ENCODE data around the gene RGS10. TPM values are rescaled to one million over a fixed set of nuclear protein-coding genes. Genes with fewer than 3 reads are reported as not detected.
A peak's percentile ranks its signal among the peaks of the same experiment; 100 is the strongest.

The RGS10 gene
- total RNA-seq, 3 donors from 2014 or later, result 14.9 to 68.8 (median 19.2) TPM

DNA sequence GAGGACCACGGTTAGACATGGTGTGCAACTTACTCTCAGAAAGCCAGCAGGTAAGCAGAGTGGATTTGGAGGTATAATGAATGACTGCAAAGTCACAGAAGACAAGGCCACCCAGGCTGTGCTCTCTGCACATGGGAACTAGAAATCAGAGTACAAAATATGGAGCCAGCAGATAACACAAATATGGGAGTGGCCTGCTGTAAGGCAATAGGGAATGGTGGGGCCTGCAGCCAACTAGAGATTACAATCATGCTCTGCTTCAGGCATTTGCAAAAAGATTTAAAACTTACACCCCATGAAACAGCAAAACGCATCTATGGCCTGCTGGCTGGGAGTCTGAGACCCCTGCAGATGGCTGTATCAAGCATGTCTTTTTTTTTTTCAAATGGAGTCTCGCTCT, 47.0 kb downstream of the RGS10 start:
- Histone ChIP-seq H3K36me3 (ENCODE audit: low read depth) (no peaks in the 10 kb centered on the region), H3K9me3 (no peaks in the 10 kb centered on the region), H3K4me3 (no peak overlapping the region), H3K4me1 (ENCODE audit: low read depth) (peaks cover 9% of the 10 kb centered on the region)
- intact Hi-C loops (cut with DNase I, micrococcal nuclease), result no loop called here
- no peak for ATAC-seq
- DNase-seq, result no peak
- TF ChIP-seq, protein P1, sequence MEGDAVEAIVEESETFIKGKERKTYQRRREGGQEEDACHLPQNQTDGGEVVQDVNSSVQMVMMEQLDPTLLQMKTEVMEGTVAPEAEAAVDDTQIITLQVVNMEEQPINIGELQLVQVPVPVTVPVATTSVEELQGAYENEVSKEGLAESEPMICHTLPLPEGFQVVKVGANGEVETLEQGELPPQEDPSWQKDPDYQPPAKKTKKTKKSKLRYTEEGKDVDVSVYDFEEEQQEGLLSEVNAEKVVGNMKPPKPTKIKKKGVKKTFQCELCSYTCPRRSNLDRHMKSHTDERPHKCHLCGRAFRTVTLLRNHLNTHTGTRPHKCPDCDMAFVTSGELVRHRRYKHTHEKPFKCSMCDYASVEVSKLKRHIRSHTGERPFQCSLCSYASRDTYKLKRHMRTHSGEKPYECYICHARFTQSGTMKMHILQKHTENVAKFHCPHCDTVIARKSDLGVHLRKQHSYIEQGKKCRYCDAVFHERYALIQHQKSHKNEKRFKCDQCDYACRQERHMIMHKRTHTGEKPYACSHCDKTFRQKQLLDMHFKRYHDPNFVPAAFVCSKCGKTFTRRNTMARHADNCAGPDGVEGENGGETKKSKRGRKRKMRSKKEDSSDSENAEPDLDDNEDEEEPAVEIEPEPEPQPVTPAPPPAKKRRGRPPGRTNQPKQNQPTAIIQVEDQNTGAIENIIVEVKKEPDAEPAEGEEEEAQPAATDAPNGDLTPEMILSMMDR (IDR thresholded peaks at IDR 0.05), result no peak

DNA sequence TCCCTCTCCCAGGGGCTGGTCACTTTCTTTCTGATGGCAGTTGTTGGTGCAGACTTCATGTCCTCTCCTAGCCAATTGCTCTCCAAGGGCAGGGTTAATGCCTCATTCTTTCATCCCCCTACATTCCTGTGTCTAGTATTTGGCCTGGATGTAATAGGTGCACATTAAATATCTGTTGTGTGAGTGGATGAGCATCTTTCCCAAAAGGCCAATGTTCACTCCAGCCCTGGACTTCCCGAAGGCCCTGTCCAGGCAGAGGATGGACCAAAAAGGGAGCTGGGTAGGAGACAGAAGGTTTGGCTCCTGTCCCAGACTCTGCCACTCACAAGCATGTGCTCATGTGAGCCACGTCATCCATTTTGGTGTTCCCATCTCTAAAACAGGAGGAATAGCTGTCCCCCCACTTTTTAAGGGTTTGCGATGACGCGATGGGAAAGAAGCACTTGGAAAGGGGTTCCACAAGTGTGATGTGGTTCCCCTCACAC, 47.5 kb downstream of the RGS10 start:
- H3K36me3 ChIP-seq (ENCODE audit: low read depth), result no peaks in the 10 kb centered on the region
- DNase-seq (no peak), ATAC-seq (no peak)
- H3K4me3 ChIP-seq, result no peak overlapping the region
- no peaks in the 10 kb centered on the region for H3K9me3 ChIP-seq
- intact Hi-C loops (cut with DNase I, micrococcal nuclease), result no loop called here
- TF ChIP-seq, protein P1 (IDR thresholded peaks at IDR 0.05), result no peak
- H3K4me1 ChIP-seq (ENCODE audit: low read depth), result peaks cover 9% of the 10 kb centered on the region

DNA sequence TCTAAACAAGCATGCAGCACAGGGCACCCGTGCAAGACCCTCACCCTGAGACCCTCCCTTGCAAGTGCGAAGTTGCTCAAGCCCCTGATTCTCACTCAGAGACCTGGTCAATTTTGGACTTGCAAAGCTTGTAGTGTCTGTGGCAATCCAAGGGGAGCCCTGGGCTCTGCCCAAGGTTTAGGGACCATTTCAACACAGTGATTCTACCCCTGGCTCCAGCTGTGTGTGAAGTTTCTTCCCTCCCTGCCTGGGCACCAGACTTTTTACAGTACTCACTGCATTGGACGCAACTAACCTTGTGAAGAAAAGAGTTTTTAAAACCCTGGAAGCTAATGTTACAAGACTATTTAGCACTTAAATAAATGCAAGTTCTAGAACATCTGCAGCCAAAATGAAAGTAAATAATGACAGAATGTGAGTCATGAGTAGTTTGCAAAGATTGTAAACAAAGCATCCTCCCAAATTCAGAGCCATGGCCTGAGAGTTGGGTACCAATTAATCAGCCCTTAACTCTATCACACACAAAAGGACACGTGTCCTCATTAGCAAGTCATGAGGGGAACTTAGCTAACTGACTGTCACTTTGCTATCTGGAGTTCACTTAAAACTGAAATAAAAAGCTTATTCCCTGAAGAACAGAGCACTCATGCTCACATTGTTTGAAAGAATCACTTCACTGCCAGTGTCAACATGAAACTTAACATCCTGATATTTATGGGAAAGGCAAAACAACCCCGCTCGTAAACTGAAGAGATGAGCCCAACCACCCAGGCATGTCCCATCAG, 48.1 kb downstream of the RGS10 start:
- TF ChIP-seq, protein P1 (IDR thresholded peaks at IDR 0.05), result no peak
- ATAC-seq, result peak; percentile 15
- Histone ChIP-seq H3K36me3 (ENCODE audit: low read depth) (no peaks in the 10 kb centered on the region), H3K4me1 (ENCODE audit: low read depth) (peaks cover 12% of the 10 kb centered on the region), H3K4me3 (no peak overlapping the region), H3K9me3 (no peaks in the 10 kb centered on the region)
- no peak for DNase-seq
- intact Hi-C loops (cut with DNase I, micrococcal nuclease), result no loop called here

DNA sequence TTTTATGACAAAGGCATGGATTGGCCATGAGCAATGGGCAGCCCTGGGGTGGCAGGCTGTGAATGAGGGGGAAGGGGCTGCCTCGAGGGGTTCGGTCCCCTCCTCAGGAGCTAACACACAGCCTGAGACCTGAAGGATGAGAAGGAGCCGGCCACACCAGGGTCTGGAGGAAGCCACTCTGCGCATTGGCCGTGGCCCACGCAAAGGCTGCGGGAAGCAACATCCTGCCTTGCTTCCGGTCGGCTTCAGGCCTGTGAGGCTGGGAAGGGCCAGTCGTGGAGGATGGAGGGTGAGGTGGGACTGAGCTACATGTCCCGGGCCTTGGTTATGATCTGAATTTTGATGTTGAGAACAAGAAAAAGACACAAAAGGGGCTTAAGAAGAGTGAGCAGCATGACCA, 49.4 kb downstream of the RGS10 start:
- H3K36me3 ChIP-seq (ENCODE audit: low read depth), result no peaks in the 10 kb centered on the region
- ATAC-seq, result no peak
- no peak overlapping the region for H3K4me3 ChIP-seq
- TF ChIP-seq, protein P1 (IDR thresholded peaks at IDR 0.05), result no peak
- H3K4me1 ChIP-seq (ENCODE audit: low read depth), result peaks cover 18% of the 10 kb centered on the region
- no peaks in the 10 kb centered on the region for H3K9me3 ChIP-seq
- DNase-seq, result no peak
- intact Hi-C loops (cut with DNase I, micrococcal nuclease), result no loop called here

DNA sequence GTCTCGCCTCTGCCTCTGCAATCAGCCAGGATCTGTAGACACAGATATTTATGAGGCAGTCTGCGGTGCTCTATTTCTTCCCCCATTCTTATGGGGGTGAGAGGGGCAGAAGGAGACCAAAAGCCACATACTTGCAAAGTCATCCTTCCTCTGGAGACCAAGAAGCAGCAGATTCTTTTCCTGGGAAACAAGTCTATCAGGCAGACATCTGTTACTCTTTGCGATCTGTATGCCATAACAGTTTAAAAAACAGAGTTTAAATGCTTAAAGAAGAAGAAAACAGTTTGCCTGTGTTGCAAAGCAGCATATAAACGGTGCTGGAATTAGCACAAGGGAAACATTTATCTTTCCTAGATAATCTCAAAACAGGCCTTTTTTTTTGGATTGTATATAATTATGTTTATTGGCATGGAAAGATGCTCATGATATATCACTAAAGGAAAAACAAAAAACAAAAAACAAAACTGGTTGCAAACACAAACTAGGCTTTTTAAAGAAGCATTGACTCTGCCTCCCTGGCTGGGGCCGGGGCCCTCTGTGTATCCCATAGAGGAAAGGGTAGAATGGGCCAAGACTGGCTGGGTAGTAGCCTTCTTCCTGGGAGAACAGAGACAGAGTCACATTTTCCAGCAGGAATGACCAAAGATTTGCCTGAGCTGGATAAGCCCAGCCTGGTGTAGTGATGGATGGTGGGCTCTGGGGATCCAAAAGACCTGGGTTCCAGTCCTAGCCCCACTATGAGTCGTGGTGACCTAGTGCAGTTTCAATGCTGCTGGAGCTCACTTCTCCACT, 50.4 kb downstream of the RGS10 start:
- Histone ChIP-seq H3K36me3 (ENCODE audit: low read depth) (no peaks in the 10 kb centered on the region), H3K9me3 (no peaks in the 10 kb centered on the region), H3K4me1 (ENCODE audit: low read depth) (peaks cover 15% of the 10 kb centered on the region), H3K4me3 (no peak overlapping the region)
- no peak for ATAC-seq
- TF ChIP-seq, protein P1 (IDR thresholded peaks at IDR 0.05), result no peak
- no peak for DNase-seq
- intact Hi-C loops (cut with DNase I, micrococcal nuclease), result no loop called here

Data from mucosa of descending colon (tissue), 3 donors.